ENCODE results near the gene MINK1.

DNA sequence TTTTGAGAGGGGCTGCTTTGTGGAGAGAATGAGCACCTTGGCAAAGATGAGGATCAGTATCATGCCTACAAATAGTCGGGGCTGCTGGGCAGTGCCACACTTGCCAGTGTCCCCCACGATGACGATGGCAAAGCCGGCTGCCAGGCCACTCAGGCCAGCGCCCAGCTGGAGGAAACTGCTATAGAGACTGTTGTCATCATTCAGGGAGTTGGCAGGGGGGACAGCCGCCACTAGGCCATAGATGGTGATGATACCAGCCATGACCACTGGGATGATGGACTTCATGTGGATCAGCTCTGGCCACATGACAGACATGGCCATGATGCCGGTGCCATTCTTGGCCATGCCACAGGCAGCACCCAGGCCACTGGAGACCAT is 23.8 kb downstream of the MINK1 start:
- TF ChIP-seq ZNF404 (tag by site-specific recombination; IDR thresholded peaks at IDR 0.05) (no peak), CTCF (tag by site-specific recombination; IDR thresholded peaks at IDR 0.05) (no peak)
